ENCODE measurements around the gene VAV3.
A peak's percentile ranks its signal among the peaks of the same experiment; 100 is the strongest.

The VAV3 gene

GRCh38 chr1:107804134-107804533, 160.8 kb downstream of the VAV3 start:
- Mint-ChIP-seq H3K4me3 (peak overlapping the region; percentile 5), H3K27me3 (ENCODE audit: low read depth) (no peaks in the 10 kb centered on the region), H3K4me1 (ENCODE audit: low read depth) (peaks cover 21% of the 10 kb centered on the region), H3K27ac (peak overlapping the region; percentile 10), H3K9me3 (peaks cover 7% of the 10 kb centered on the region), H3K36me3 (ENCODE audit: low read depth) (peaks cover 4% of the 10 kb centered on the region)

DNA sequence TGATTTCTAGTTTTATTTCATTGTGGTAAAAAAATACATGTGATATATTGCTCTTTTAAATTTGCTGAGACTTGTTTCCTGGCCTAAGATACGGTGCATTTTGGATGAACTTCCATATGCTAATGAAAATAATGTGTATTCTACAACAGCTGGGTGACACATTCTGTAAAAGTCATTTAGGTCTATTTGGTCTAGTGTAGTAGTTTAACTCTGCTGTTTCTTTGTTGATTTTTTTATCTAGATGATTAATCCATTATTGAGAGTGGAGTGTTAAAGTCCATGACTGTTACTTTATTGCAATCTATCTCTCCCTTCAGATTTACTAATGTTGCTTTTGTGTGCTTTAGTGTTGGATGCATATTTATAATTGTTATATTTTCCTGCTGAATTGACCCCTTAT, 161.4 kb downstream of the VAV3 start:
- H3K36me3 Mint-ChIP-seq (ENCODE audit: low read depth), result peaks cover 4% of the 10 kb centered on the region
- peaks cover 21% of the 10 kb centered on the region for H3K4me1 Mint-ChIP-seq (ENCODE audit: low read depth)
- no peak overlapping the region for H3K4me3 Mint-ChIP-seq
- no peak overlapping the region for H3K27ac Mint-ChIP-seq
- H3K27me3 Mint-ChIP-seq (ENCODE audit: low read depth), result no peaks in the 10 kb centered on the region
- H3K9me3 Mint-ChIP-seq, result peaks cover 7% of the 10 kb centered on the region

GRCh38 chr1:107802654-107803053, 162.3 kb downstream of the VAV3 start:
- Mint-ChIP-seq H3K9me3 (peaks cover 7% of the 10 kb centered on the region), H3K4me1 (ENCODE audit: low read depth) (peaks cover 21% of the 10 kb centered on the region), H3K36me3 (ENCODE audit: low read depth) (peaks cover 4% of the 10 kb centered on the region), H3K27ac (no peak overlapping the region), H3K27me3 (ENCODE audit: low read depth) (no peaks in the 10 kb centered on the region), H3K4me3 (no peak overlapping the region)

DNA sequence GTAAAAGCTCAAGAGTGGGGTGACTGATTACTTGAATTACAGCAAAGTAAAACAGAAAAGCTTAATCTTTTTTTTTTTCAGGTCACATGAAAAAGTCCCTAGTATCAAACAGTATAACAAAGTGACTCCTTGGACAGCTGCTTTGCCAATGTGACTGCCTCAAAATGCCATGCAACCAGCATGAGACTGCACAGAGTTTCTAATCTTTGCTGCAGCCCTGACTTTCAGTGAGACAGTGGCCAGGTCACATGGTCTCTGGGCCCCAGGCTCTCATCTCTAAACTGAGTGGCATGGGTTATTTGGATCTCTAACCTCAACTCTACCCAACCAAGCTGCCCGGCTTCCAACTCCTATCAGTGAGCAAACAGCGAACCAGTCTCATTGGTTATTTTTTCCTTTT, 169.0 kb downstream of the VAV3 start:
- H3K4me3 Mint-ChIP-seq, result no peak overlapping the region

GRCh38 chr1:107795441-107795840, 169.5 kb downstream of the VAV3 start:
- Mint-ChIP-seq H3K27me3 (ENCODE audit: low read depth) (no peaks in the 10 kb centered on the region), H3K4me1 (ENCODE audit: low read depth) (no peaks in the 10 kb centered on the region), H3K4me3 (no peak overlapping the region), H3K9me3 (no peaks in the 10 kb centered on the region), H3K27ac (no peak overlapping the region), H3K36me3 (ENCODE audit: low read depth) (no peaks in the 10 kb centered on the region)

More for the DNA sequence above, 169.0 kb downstream of the VAV3 start:
- Mint-ChIP-seq H3K27ac (no peak overlapping the region), H3K9me3 (peaks cover 4% of the 10 kb centered on the region), H3K27me3 (ENCODE audit: low read depth) (no peaks in the 10 kb centered on the region), H3K36me3 (ENCODE audit: low read depth) (peaks cover 2% of the 10 kb centered on the region), H3K4me1 (ENCODE audit: low read depth) (no peaks in the 10 kb centered on the region)

GRCh38 chr1:107794571-107794970, 170.4 kb downstream of the VAV3 start:
- peaks cover 2% of the 10 kb centered on the region for H3K4me1 Mint-ChIP-seq (ENCODE audit: low read depth)
- no peaks in the 10 kb centered on the region for H3K9me3 Mint-ChIP-seq
- no peaks in the 10 kb centered on the region for H3K36me3 Mint-ChIP-seq (ENCODE audit: low read depth)
- H3K27ac Mint-ChIP-seq, result no peak overlapping the region
- H3K4me3 Mint-ChIP-seq, result no peak overlapping the region
- no peaks in the 10 kb centered on the region for H3K27me3 Mint-ChIP-seq (ENCODE audit: low read depth)

GRCh38 chr1:107793896-107794453, 171.0 kb downstream of the VAV3 start:
- H3K36me3 Mint-ChIP-seq (ENCODE audit: low read depth), result no peaks in the 10 kb centered on the region
- no peaks in the 10 kb centered on the region for H3K27me3 Mint-ChIP-seq (ENCODE audit: low read depth)
- no peak overlapping the region for H3K4me3 Mint-ChIP-seq
- no peaks in the 10 kb centered on the region for H3K9me3 Mint-ChIP-seq
- H3K4me1 Mint-ChIP-seq (ENCODE audit: low read depth), result peaks cover 4% of the 10 kb centered on the region
- H3K27ac Mint-ChIP-seq, result no peak overlapping the region

- H3K27ac Mint-ChIP-seq, result no peak overlapping the region
Measured at GRCh38 chr1:107791348-107791747, 173.6 kb downstream of the VAV3 start.

GRCh38 chr1:107789817-107790524, 175.0 kb downstream of the VAV3 start:
- H3K4me1 Mint-ChIP-seq (ENCODE audit: low read depth), result peaks cover 39% of the 10 kb centered on the region
- no peaks in the 10 kb centered on the region for H3K36me3 Mint-ChIP-seq (ENCODE audit: low read depth)
- no peaks in the 10 kb centered on the region for H3K27me3 Mint-ChIP-seq (ENCODE audit: low read depth)
- H3K27ac Mint-ChIP-seq, result peak overlapping the region; percentile 28
- no peaks in the 10 kb centered on the region for H3K9me3 Mint-ChIP-seq
- no peak overlapping the region for H3K4me3 Mint-ChIP-seq

More at GRCh38 chr1:107791348-107791747, 173.6 kb downstream of the VAV3 start:
- no peaks in the 10 kb centered on the region for H3K27me3 Mint-ChIP-seq (ENCODE audit: low read depth)
- H3K4me3 Mint-ChIP-seq, result no peak overlapping the region
- H3K9me3 Mint-ChIP-seq, result no peaks in the 10 kb centered on the region
- no peaks in the 10 kb centered on the region for H3K36me3 Mint-ChIP-seq (ENCODE audit: low read depth)
- H3K4me1 Mint-ChIP-seq (ENCODE audit: low read depth), result peaks cover 27% of the 10 kb centered on the region

DNA sequence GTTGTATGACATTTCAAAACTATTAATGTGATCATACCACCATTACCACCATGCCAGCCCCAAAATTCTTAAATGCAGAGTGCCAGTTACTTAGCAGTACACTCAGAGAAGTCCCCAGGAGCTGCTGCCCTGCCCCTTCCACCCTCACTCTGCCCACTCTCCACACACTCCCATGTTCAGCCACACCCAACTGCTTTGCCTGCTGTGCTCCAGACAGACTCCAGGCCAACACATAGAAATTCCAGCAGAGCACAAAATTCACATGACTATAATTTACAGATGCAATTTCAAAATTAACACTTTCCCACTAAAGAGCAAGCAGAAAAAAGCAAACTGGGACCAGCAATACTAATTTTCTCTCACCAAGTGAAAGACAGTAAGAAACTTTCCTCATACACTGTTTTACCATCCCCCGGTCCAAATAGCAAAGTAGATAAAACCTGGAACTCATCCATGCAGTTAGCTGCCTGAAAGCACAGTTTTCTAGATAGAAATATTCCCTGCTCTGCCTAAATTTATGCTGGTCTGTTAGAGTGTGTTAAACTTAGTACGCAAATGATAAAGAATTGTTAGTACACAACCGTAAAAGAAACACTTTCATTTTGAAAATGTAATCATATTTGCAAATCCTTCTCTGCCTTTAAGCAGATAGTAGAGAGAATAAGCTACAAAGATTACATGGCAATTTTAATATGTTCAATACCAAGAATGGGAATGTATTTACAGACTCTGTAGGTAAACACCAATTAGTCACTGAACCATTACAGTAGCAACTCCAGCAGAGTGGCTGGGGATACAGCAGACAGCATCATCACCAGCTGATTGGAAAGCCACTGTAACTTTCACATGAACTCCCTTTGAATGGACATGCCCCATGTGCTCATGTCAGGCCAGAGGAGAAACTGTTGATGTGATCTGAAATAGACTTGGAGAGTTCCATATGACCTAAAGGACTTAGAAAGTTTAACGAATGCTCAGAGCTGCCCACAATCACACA, 176.5 kb downstream of the VAV3 start:
- Mint-ChIP-seq H3K4me3 (no peak overlapping the region), H3K27ac (no peak overlapping the region), H3K36me3 (ENCODE audit: low read depth) (no peaks in the 10 kb centered on the region), H3K4me1 (ENCODE audit: low read depth) (peaks cover 41% of the 10 kb centered on the region), H3K9me3 (no peaks in the 10 kb centered on the region), H3K27me3 (ENCODE audit: low read depth) (no peaks in the 10 kb centered on the region)

GRCh38 chr1:107787299-107787698, 177.7 kb downstream of the VAV3 start:
- Mint-ChIP-seq H3K4me3 (peak overlapping the region; percentile 4), H3K4me1 (ENCODE audit: low read depth) (peaks cover 41% of the 10 kb centered on the region), H3K27me3 (ENCODE audit: low read depth) (no peaks in the 10 kb centered on the region), H3K9me3 (no peaks in the 10 kb centered on the region), H3K36me3 (ENCODE audit: low read depth) (no peaks in the 10 kb centered on the region), H3K27ac (peak overlapping the region; percentile 89)

DNA sequence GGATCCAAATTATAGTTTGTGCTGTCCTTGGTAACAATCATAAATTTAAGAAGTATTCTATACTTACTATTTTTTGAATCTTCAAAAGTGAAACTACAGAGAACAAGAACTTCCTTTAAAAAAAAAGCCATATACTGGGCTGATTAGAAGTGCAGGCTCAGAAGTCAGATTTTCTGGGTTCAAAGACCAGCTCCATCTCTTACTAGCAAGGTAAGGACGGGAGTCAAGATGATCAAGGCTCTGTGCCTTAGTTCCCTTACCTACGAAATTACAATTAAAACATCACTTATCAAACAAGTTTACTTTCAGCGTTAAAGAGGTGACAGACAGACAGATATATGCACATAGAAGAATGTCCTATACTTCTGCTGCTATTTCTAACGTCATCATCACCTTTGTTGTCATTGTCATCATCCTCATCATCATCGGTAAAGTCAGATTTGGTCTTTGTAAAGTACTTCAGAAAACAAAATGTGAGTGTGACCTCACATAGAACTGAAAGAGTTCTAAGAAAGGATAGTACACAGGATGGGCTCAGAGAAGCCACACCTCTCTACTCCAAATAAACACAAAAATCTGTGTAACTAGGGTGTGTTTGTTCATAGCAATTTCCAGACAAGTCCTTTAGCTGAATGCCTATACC, 178.7 kb downstream of the VAV3 start:
- peak overlapping the region; percentile 89 for H3K27ac Mint-ChIP-seq
- H3K4me3 Mint-ChIP-seq, result peak overlapping the region; percentile 63
- H3K27me3 Mint-ChIP-seq (ENCODE audit: low read depth), result no peaks in the 10 kb centered on the region
- H3K9me3 Mint-ChIP-seq, result no peaks in the 10 kb centered on the region
- H3K4me1 Mint-ChIP-seq (ENCODE audit: low read depth), result peaks cover 41% of the 10 kb centered on the region
- H3K36me3 Mint-ChIP-seq (ENCODE audit: low read depth), result no peaks in the 10 kb centered on the region

GRCh38 chr1:107785496-107786202, 179.3 kb downstream of the VAV3 start:
- Mint-ChIP-seq H3K36me3 (ENCODE audit: low read depth) (no peaks in the 10 kb centered on the region), H3K27ac (peak overlapping the region; percentile 89), H3K9me3 (no peaks in the 10 kb centered on the region), H3K4me1 (ENCODE audit: low read depth) (peaks cover 41% of the 10 kb centered on the region), H3K4me3 (peak overlapping the region; percentile 63), H3K27me3 (ENCODE audit: low read depth) (no peaks in the 10 kb centered on the region)
